Pulmonary artery endothelial cell (primary cell): ENCODE results near the gene OXSR1. TPM values are rescaled to one million over a fixed set of nuclear protein-coding genes. Genes with fewer than 3 reads are reported as not detected.
"Not testable (repeated sequence)": the region's sequence is repeated elsewhere in the genome, so short reads cannot be mapped to it uniquely, and the experiment has no call there.

Experiments
- DNase-seq: peaks from one replicate; pipeline ENCODE4 v3.0.0-alpha.2; 2011; ENCODE audit warnings: low read depth, low spot score
- total RNA-seq: library from RNA; depleted of rRNA; stranded (reverse); fragments of >200 nt; gene quantifications from 2 replicates; pipeline ENCODE4 v1.2.3, GENCODE V29; 2014

Gene OXSR1
- total RNA-seq, 1 donor from 2014 or later = 36.6 TPM

- DNase-seq = no peak
Measured at GRCh38 chr3:38141952-38142273, 23.4 kb upstream of the OXSR1 start.

- no peak for DNase-seq
Measured at GRCh38 chr3:38142959-38143358, 22.4 kb upstream of the OXSR1 start.

- DNase-seq = no peak
Measured at GRCh38 chr3:38143511-38143910, 21.8 kb upstream of the OXSR1 start.

GRCh38 chr3:38146504-38146903 lies 18.8 kb upstream of the OXSR1 start:
- no peak for DNase-seq

- no peak for DNase-seq
Measured at GRCh38 chr3:38147421-38147820, 17.9 kb upstream of the OXSR1 start.

GRCh38 chr3:38148311-38148882 lies 16.9 kb upstream of the OXSR1 start:
- no peak for DNase-seq

GRCh38 chr3:38149708-38150107 lies 15.6 kb upstream of the OXSR1 start:
- no peak for DNase-seq

GRCh38 chr3:38150780-38151528 lies 14.4 kb upstream of the OXSR1 start:
- no peak for DNase-seq

GRCh38 chr3:38151667-38152265 lies 13.6 kb upstream of the OXSR1 start:
- no peak for DNase-seq

- no peak for DNase-seq
Measured at GRCh38 chr3:38152609-38153008, 12.7 kb upstream of the OXSR1 start.

GRCh38 chr3:38153221-38153620 lies 12.1 kb upstream of the OXSR1 start:
- DNase-seq = no peak

- no peak for DNase-seq
Measured at GRCh38 chr3:38154033-38154494, 11.3 kb upstream of the OXSR1 start.

GRCh38 chr3:38154625-38155255 lies 10.6 kb upstream of the OXSR1 start:
- DNase-seq = no peak

- DNase-seq = no peak
Measured at GRCh38 chr3:38155825-38156224, 9.5 kb upstream of the OXSR1 start.

GRCh38 chr3:38157117-38157516 lies 8.2 kb upstream of the OXSR1 start:
- no peak for DNase-seq

- no peak for DNase-seq
Measured at GRCh38 chr3:38157595-38157994, 7.7 kb upstream of the OXSR1 start.

- DNase-seq = no peak
Measured at GRCh38 chr3:38158472-38158871, 6.9 kb upstream of the OXSR1 start.

- not testable (repeated sequence) for DNase-seq
Measured at GRCh38 chr3:38160704-38161103, 4.6 kb upstream of the OXSR1 start.

GRCh38 chr3:38163117-38163840 lies 2.1 kb upstream of the OXSR1 start:
- DNase-seq = no peak

- DNase-seq = no peak
Measured at GRCh38 chr3:38163841-38164642, 1.3 kb upstream of the OXSR1 start.

GRCh38 chr3:38164643-38164951 lies 740 bp upstream of the OXSR1 start:
- no peak for DNase-seq
